ENCODE results near the gene STX7.

The STX7 gene

DNA sequence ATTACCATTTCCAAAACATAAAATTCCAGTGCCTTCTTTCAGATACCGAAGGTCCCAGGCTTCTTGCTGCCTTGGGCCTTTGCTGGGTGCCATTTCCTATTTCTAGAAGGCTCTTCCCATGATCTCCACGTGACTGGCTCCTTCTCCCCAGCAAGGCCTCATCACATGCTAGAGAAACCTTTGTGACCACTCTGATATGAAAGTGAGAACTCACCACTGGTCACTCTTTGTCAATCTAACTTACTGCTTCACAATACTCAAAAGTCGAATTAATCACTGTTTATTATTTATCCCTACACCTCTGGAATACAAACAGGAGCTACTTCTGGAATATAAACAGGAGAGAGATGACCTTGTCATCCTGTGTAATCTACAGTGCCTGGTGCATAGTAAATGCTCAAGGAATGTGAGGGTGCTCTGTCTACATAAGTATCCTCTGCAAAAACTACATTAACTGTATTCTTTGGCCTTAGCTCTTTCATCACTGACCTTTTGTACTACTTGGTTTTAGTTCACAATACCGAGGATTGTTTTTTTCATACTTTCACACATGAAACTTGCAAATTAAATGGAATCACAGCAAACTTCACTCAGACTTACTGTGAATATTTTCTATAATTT lies 1.6 kb downstream of the STX7 start:
- peak overlapping the region; percentile 76 for H3K4me3 ChIP-seq (ENCODE audit: control insufficient read depth, low read depth, low read length)
- no peak for TF ChIP-seq CTCF (conservative IDR thresholded peaks at IDR 0.05; ENCODE audit: control insufficient read depth, insufficient read depth, low read depth, low read length)

DNA sequence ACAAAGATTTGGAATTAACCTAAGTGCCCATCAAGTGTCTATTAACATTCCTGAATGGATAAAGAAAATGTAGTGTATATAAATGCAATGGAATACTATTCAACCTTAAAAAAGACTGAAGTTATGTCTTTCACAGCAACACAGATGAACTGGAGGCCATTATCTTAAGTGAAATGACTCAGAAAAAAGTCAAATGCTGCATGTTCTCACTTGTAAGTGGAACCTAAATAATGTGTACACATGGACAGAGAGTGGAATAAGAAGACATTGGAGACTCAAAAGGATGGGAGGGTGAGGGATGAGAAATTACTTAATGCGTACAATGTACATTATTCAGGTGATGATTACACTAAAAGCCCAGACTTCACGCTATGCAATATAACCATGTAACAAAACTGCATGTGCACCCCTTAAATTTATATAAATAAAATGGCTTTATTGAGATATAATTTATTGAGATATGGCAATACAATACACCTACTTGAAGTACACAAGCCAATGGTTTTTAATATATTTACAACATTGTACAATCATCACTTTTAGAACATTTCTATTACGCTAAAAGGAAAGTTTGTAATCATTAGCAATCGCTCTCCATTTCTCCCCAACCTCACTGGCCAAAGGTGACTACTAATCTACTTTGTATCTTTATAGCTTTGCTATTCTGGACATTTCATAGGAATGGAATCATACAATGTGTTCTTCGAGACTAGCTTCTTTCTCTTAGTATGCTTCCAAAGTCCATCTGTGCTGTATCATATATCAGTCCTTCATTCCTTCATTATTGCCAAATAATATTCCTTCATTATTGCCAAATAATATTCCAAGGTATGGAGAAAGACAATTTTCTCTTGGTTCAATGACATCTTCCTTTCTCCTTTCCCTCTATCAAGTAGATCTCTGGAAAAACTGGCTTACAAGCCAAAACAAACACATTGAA lies 5.8 kb downstream of the STX7 start:
- no peak for DNase-seq (ENCODE audit: low read depth)
- no peak for TF ChIP-seq CTCF (conservative IDR thresholded peaks at IDR 0.05; ENCODE audit: control insufficient read depth, insufficient read depth, low read depth, low read length)
- H3K4me3 ChIP-seq (ENCODE audit: control insufficient read depth, low read depth, low read length) = no peak overlapping the region

More for the DNA sequence above, 1.6 kb downstream of the STX7 start:
- peak; percentile 28 for DNase-seq (ENCODE audit: low read depth)

DNA sequence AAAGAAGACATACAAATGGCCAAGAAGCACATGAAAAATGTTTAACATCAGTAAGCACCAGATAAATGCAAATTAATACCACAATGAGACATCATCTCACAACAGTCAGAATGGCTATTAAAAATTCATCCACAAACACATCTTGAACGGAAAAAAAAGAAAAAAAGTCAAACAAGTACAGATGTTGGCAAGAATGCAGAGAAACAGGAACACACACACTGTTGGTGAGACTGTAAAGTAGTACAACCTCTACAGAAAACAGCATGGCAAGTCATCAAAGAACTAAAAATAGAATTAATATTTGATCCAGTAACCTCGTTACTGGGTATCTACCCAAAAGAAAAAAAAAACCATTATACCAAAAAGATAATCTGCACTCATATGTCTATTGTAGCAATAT lies 6.5 kb downstream of the STX7 start:
- TF ChIP-seq CTCF (conservative IDR thresholded peaks at IDR 0.05; ENCODE audit: control insufficient read depth, insufficient read depth, low read depth, low read length) = no peak
- no peak overlapping the region for H3K4me3 ChIP-seq (ENCODE audit: control insufficient read depth, low read depth, low read length)

DNA sequence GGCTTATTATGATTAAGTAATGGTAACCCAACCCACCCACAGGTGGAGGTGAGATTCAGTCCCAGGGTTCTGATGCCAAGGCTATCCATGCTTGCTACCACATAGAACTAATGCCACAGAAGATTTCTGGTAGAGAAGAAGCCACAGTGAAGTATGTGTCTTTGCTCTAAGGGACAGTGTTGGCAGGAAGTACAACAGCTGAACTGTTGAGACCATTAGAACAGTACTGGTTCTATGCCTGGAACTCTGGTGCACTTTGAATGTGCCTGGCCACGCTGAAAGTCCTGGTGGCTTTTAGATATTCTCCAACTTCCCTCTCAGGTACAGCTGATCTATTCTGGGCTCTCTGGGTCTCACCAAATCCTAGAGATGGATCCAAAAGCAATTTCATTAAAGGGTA lies 7.8 kb downstream of the STX7 start:
- TF ChIP-seq CTCF (conservative IDR thresholded peaks at IDR 0.05; ENCODE audit: control insufficient read depth, insufficient read depth, low read depth, low read length) = no peak
- no peak overlapping the region for H3K4me3 ChIP-seq (ENCODE audit: control insufficient read depth, low read depth, low read length)
- DNase-seq (ENCODE audit: low read depth) = no peak

More for the DNA sequence above, 6.5 kb downstream of the STX7 start:
- DNase-seq (ENCODE audit: low read depth) = no peak

- no peak for TF ChIP-seq CTCF (conservative IDR thresholded peaks at IDR 0.05; ENCODE audit: control insufficient read depth, insufficient read depth, low read depth, low read length)
- H3K4me3 ChIP-seq (ENCODE audit: control insufficient read depth, low read depth, low read length) = no peak overlapping the region
- DNase-seq (ENCODE audit: low read depth) = no peak
These were observed 8.2 kb downstream of the STX7 start for GRCh38 chr6:132504757-132505156.

GRCh38 chr6:132499757-132500156 lies 13.2 kb downstream of the STX7 start:
- no peak for DNase-seq (ENCODE audit: low read depth)
- no peak for TF ChIP-seq CTCF (conservative IDR thresholded peaks at IDR 0.05; ENCODE audit: control insufficient read depth, insufficient read depth, low read depth, low read length)
- no peak overlapping the region for H3K4me3 ChIP-seq (ENCODE audit: control insufficient read depth, low read depth, low read length)

All from fibroblast of mammary gland (primary cell).